ENCODE measurements around the gene OR6P1. TPM values are rescaled to one million over a fixed set of nuclear protein-coding genes. Genes with fewer than 3 reads are reported as not detected.

Gene OR6P1
- total RNA-seq, 2 donors from 2014 or later, result not detected

GRCh38 chr1:158521666-158522058 lies 48.7 kb downstream of the OR6P1 start:
- Histone ChIP-seq H3K36me3 (no peaks in the 10 kb centered on the region), H3K9me3 (no peaks in the 10 kb centered on the region), H3K27ac (no peak overlapping the region), H3K4me3 (no peak overlapping the region), H3K4me1 (replicated peaks) (no peaks in the 10 kb centered on the region), H3K27me3 (replicated peaks; ENCODE audit: insufficient read depth) (no peaks in the 10 kb centered on the region)
- DNase-seq (ENCODE audit: low spot score), result no peak
- TF ChIP-seq CTCF (IDR thresholded peaks at IDR 0.05), result no peak
- TF ChIP-seq POLR2AphosphoS5 (IDR thresholded peaks at IDR 0.05), result no peak
- no peak for TF ChIP-seq POLR2A (IDR thresholded peaks at IDR 0.05)
- intact Hi-C loops (cut with DNase I), result no loop called here
- 71% methylated on average over 2 of the region's 2 CpGs for WGBS

GRCh38 chr1:158520955-158521665 lies 49.3 kb downstream of the OR6P1 start:
- no peak overlapping the region for H3K4me3 ChIP-seq
- no peak overlapping the region for H3K27ac ChIP-seq
- H3K9me3 ChIP-seq, result no peaks in the 10 kb centered on the region
- no peaks in the 10 kb centered on the region for H3K27me3 ChIP-seq (replicated peaks; ENCODE audit: insufficient read depth)
- no peak for DNase-seq (ENCODE audit: low spot score)
- no peak for TF ChIP-seq CTCF (IDR thresholded peaks at IDR 0.05)
- no peak for TF ChIP-seq POLR2AphosphoS5 (IDR thresholded peaks at IDR 0.05)
- no peak for TF ChIP-seq POLR2A (IDR thresholded peaks at IDR 0.05)
- intact Hi-C loops (cut with DNase I), result no loop called here
- WGBS, result 80% methylated on average over 3 of the region's 3 CpGs
- H3K4me1 ChIP-seq (replicated peaks), result no peaks in the 10 kb centered on the region
- no peaks in the 10 kb centered on the region for H3K36me3 ChIP-seq

GRCh38 chr1:158520021-158520420 lies 50.4 kb downstream of the OR6P1 start:
- no peaks in the 10 kb centered on the region for H3K4me1 ChIP-seq (replicated peaks)
- H3K27ac ChIP-seq, result no peak overlapping the region
- H3K4me3 ChIP-seq, result no peak overlapping the region
- intact Hi-C loops (cut with DNase I), result no loop called here
- WGBS, result 68% methylated on average over 1 of the region's 1 CpG
- DNase-seq (ENCODE audit: low spot score), result no peak
- no peak for TF ChIP-seq POLR2A (IDR thresholded peaks at IDR 0.05)
- no peaks in the 10 kb centered on the region for H3K9me3 ChIP-seq
- H3K27me3 ChIP-seq (replicated peaks; ENCODE audit: insufficient read depth), result no peaks in the 10 kb centered on the region
- no peaks in the 10 kb centered on the region for H3K36me3 ChIP-seq

- Histone ChIP-seq H3K9me3 (no peaks in the 10 kb centered on the region), H3K4me1 (replicated peaks) (no peaks in the 10 kb centered on the region), H3K27ac (no peak overlapping the region), H3K4me3 (no peak overlapping the region), H3K27me3 (replicated peaks; ENCODE audit: insufficient read depth) (no peaks in the 10 kb centered on the region), H3K36me3 (no peaks in the 10 kb centered on the region)
- intact Hi-C loops (cut with DNase I), result no loop called here
- no peak for TF ChIP-seq POLR2AphosphoS5 (IDR thresholded peaks at IDR 0.05)
- TF ChIP-seq CTCF (IDR thresholded peaks at IDR 0.05), result no peak
- TF ChIP-seq POLR2A (IDR thresholded peaks at IDR 0.05), result no peak
- no peak for DNase-seq (ENCODE audit: low spot score)
Observed at GRCh38 chr1:158516966-158517365, 53.4 kb downstream of the OR6P1 start.

Other genes starting within 250 kb of the OR6P1 start
- gene CD1B, start 239.0 kb downstream of the OR6P1 start, total RNA-seq, result not detected
- gene CD1E, start 216.7 kb downstream of the OR6P1 start, total RNA-seq, result 1 to 10 TPM in 1 of 2 donors, under 1 TPM in 1; 0.23 to 1.2 TPM
- not detected for gene OR10T2, start 171.1 kb downstream of the OR6P1 start, total RNA-seq
- not detected for gene OR10K2, start 144.3 kb downstream of the OR6P1 start, total RNA-seq
- not detected for gene OR10K1, start 108.7 kb downstream of the OR6P1 start, total RNA-seq
- gene OR10R2, start 98.4 kb downstream of the OR6P1 start, total RNA-seq, result not detected
- not detected for gene OR6Y1, start 16.2 kb downstream of the OR6P1 start, total RNA-seq
- gene OR10X1, start 9.3 kb upstream of the OR6P1 start, total RNA-seq, result not detected
- not detected for gene OR10Z1, start 34.7 kb upstream of the OR6P1 start, total RNA-seq
- gene SPTA1, start 116.1 kb upstream of the OR6P1 start, total RNA-seq, result under 1 TPM in 1 of 2 donors, not detected in 1; 0.28 TPM
- not detected for gene OR6K2, start 130.1 kb upstream of the OR6P1 start, total RNA-seq
- gene OR6K3, start 150.1 kb upstream of the OR6P1 start, total RNA-seq, result not detected
- gene OR6K6, start 184.1 kb upstream of the OR6P1 start, total RNA-seq, result not detected
- gene OR6N1, start 201.6 kb upstream of the OR6P1 start, total RNA-seq, result not detected
- not detected for gene OR6N2, start 210.6 kb upstream of the OR6P1 start, total RNA-seq